K562 (cell line): ENCODE measurements around the gene ZBTB48. TPM values are rescaled to one million over a fixed set of nuclear protein-coding genes. Genes with fewer than 3 reads are reported as not detected.

Experiments
- ATAC-seq: fragments of 200-7000 bp; cut with Tn5 transposase; 3 replicates; pipeline ENCODE4 v1.9.1; 2020; ENCODE audit warnings: moderate library complexity
- BruUV-seq: library from RNA; stranded (reverse); fragments of 400-500 nt; replicated peaks from 2 replicates; lab custom pipeline; 2021; lab: Mats Ljungman, UMichigan
- CTCF ChIA-PET: fragments of 300-600 bp; formaldehyde crosslinking; extraction: SDS; loops from one replicate; lab custom pipeline; 2021; ENCODE audit warnings: low intra/inter-chr PET ratio; lab: Yijun Ruan, JAX
- POLR2A ChIA-PET: fragments of 300-600, 350-650 bp; sonication (Branson Sonifier 250); formaldehyde crosslinking; extraction: SDS; loops from one replicate; lab custom pipeline; 2021; ENCODE audit warnings: antibody characterized with exemption, inconsistent platforms; lab: Yijun Ruan, JAX
- DNase-seq, 4 experiments: peaks; one replicate each; pipeline versions ENCODE4 v3.0.0 to v3.0.0-alpha.2; 2011 to 2018; ENCODE audit warnings: low spot score in 3 of 4, mixed read lengths in 3 of 4; ENCODE audit errors: extremely low read depth in 1 of 4
- FAIRE-seq: peaks from 2 replicates; lab custom pipeline; 2011; peaks lifted over from hg19 to GRCh38; lab: Jason Lieb, UNC
- H2AFZ ChIP-seq: 2 replicates; pipeline ENCODE4 v1.6.0; 2011; ENCODE audit warnings: low read depth, low read length, control low read depth, inconsistent platforms
- H3K27ac ChIP-seq: fragments of 200-600 bp; 3 replicates; pipeline ENCODE4 v1.8.0; 2011; ENCODE audit warnings: low read depth, mild to moderate bottlenecking, control low read depth, inconsistent platforms, low read length, moderate library complexity, mixed read lengths; ENCODE audit errors: extremely low read depth
- H3K27me3 ChIP-seq, 2 experiments: fragments of 300-600 bp in 1 of 2; 2 replicates in 1 of 2; 3 replicates in 1 of 2; pipeline versions ENCODE4 v1.6.0 to v1.8.0; 2011; ENCODE audit warnings: inconsistent platforms in 2 of 2, low read length in 2 of 2, mild to moderate bottlenecking in 1 of 2, mixed read lengths in 1 of 2, moderate library complexity in 1 of 2; ENCODE audit not compliant: control insufficient read depth in 2 of 2, insufficient read depth in 2 of 2
- H3K36me3 ChIP-seq: fragments of 300-600 bp; 3 replicates; pipeline ENCODE4 v1.8.0; 2011; ENCODE audit warnings: mild to moderate bottlenecking, low read length, inconsistent platforms; ENCODE audit not compliant: control insufficient read depth, insufficient read depth
- H3K4me1 ChIP-seq, 2 experiments: fragments of 200-600 bp in 1 of 2; replicated peaks in 1 of 2; 2 replicates in 1 of 2; 3 replicates in 1 of 2; pipeline versions ENCODE4 v1.5.1 to v1.8.0; 2011; ENCODE audit warnings: inconsistent platforms in 2 of 2, low read length in 2 of 2, mild to moderate bottlenecking in 1 of 2, mixed read lengths in 1 of 2, moderate library complexity in 1 of 2; ENCODE audit not compliant: control insufficient read depth in 2 of 2, insufficient read depth in 2 of 2
- H3K4me2 ChIP-seq: 2 replicates; pipeline ENCODE4 v1.6.1; 2011; ENCODE audit warnings: low read length, control low read depth, inconsistent platforms, mixed read lengths; ENCODE audit not compliant: insufficient read depth
- H3K4me3 ChIP-seq: fragments of 200-600 bp; sonication (generic), shearing (Covaris generic); 2 replicates; pipeline ENCODE4 v1.5.1; 2016; ENCODE audit warnings: control low read depth, inconsistent platforms
- H3K79me2 ChIP-seq: fragments of 200-600 bp; 3 replicates; pipeline ENCODE4 v1.8.0; 2011; ENCODE audit warnings: low read length, inconsistent platforms; ENCODE audit not compliant: control insufficient read depth, insufficient read depth
- H3K9ac ChIP-seq, 2 experiments: 2 replicates each; pipeline versions ENCODE4 v1.6.0 to v1.6.1; 2011; ENCODE audit warnings: low read depth in 2 of 2, low read length in 2 of 2, control low read depth in 1 of 2, inconsistent platforms in 1 of 2, mild to moderate bottlenecking in 1 of 2, mixed read lengths in 1 of 2; ENCODE audit not compliant: insufficient read depth in 1 of 2
- H3K9me1 ChIP-seq: one replicate; pipeline ENCODE4 v1.6.0; 2011; ENCODE audit warnings: inconsistent platforms, mild to moderate bottlenecking, low read length, moderate library complexity; ENCODE audit not compliant: control insufficient read depth, insufficient read depth
- H3K9me3 ChIP-seq: replicated peaks from 2 replicates; pipeline ENCODE4 v1.5.1; 2011; ENCODE audit warnings: low read depth, low read length, inconsistent platforms; ENCODE audit not compliant: control insufficient read depth, insufficient read depth
- H4K20me1 ChIP-seq: replicated peaks from 2 replicates; pipeline ENCODE4 v1.6.1; 2011; ENCODE audit warnings: low read length, inconsistent platforms, mixed read lengths; ENCODE audit not compliant: control insufficient read depth, insufficient read depth
- BRD9 ChIP-seq: fragments of 450-650 bp; IDR thresholded peaks from 2 replicates; pipeline ENCODE4 v1.6.1; 2018; ENCODE audit warnings: low read depth; ENCODE audit not compliant: partially characterized antibody
- KLF10 ChIP-seq: fragments of 250-450 bp; sonication (Bioruptor Pico); IDR thresholded peaks from 2 replicates; pipeline ENCODE4 v1.6.1; 2021; ENCODE audit warnings: matching md5 sums
- MYBL2 ChIP-seq, 2 experiments: fragments of 450-650 bp in 1 of 2; sonication (generic) in 1 of 2; formaldehyde crosslinking in 1 of 2; IDR thresholded peaks; 2 replicates each; pipeline versions ENCODE4 v1.6.1 to v1.8.1; 2017 to 2022; ENCODE audit warnings: borderline replicate concordance in 1 of 2, inconsistent platforms in 1 of 2, low read depth in 1 of 2, mild to moderate bottlenecking in 1 of 2, missing genetic modification reagents in 1 of 2, moderate library complexity in 1 of 2
- NR2C2 ChIP-seq, 2 experiments: fragments of 200-800 bp in 1 of 2; sonication (Bioruptor generic) in 1 of 2; sonication (generic) in 1 of 2; formaldehyde crosslinking in 1 of 2; IDR thresholded peaks; 2 replicates each; pipeline versions ENCODE4 v1.6.1 to v1.8.0; 2016 to 2022; ENCODE audit warnings: mild to moderate bottlenecking in 1 of 2, missing compliant biosample characterization in 1 of 2, missing genetic modification characterization in 1 of 2, missing genetic modification reagents in 1 of 2
- SAFB2 ChIP-seq: fragments of 200-400 bp; formaldehyde crosslinking; IDR thresholded peaks from 2 replicates; pipeline ENCODE4 v1.6.1; 2018; ENCODE audit warnings: borderline replicate concordance, low read length, low read depth, moderate library complexity; ENCODE audit not compliant: severe bottlenecking
- TAF15 ChIP-seq: fragments of 200-400 bp; formaldehyde crosslinking; IDR thresholded peaks from 2 replicates; pipeline ENCODE4 v1.6.1; 2017; ENCODE audit warnings: mild to moderate bottlenecking, low read depth, low read length, moderate library complexity
- ZNF76 ChIP-seq: fragments of 250-450 bp; sonication (Bioruptor Pico); IDR thresholded peaks from 2 replicates; pipeline ENCODE4 v1.4.0; 2020; ENCODE audit warnings: mild to moderate bottlenecking, moderate library complexity, borderline replicate concordance
- ZNF778 ChIP-seq: fragments of 450-650 bp; formaldehyde crosslinking; IDR thresholded peaks from 2 replicates; pipeline ENCODE4 v1.4.0; 2020; ENCODE audit warnings: mild to moderate bottlenecking, moderate library complexity
- WGBS: fragments of 100-300 bp; shearing (Covaris generic); methylation state at CpG from one replicate; pipeline ENCODE4 v1.1.6; 2016; ENCODE audit warnings: low coverage, mixed read lengths; ENCODE audit not compliant: insufficient coverage; ENCODE audit errors: missing lambda C conversion rate; 5-methylcytosine and 5-hydroxymethylcytosine counted together
- in situ Hi-C: fragments of 300-500 bp; cut with MboI; formaldehyde crosslinking; loops from 4 replicates; pipeline ENCODE4 v1.15.0; 2018; ENCODE audit warnings: inconsistent platforms, mixed read lengths
- intact Hi-C: fragments of 100-400 bp; cut with micrococcal nuclease; formaldehyde crosslinking; loops from 2 replicates; pipeline ENCODE4 v1.14.2; 2022
- polyA plus RNA-seq, 8 experiments: library from polyadenylated mRNA; depleted of rRNA in 4 of 8; stranded (reverse) in 5 of 8; unstranded in 3 of 8; fragments of >200 nt; fragmentation: Nextera tagmentation in 2 of 8; fragmentation: Illumina TruSeq in 1 of 8; extraction: Ambion mirVana in 2 of 8; extraction: Trizol in 1 of 8; gene quantifications; 2 replicates each; pipeline versions ENCODE4 v1.2.1 to v1.2.3, GENCODE V29; 2011 to 2014; ENCODE audit warnings: inconsistent platforms in 1 of 8, missing spikeins in 1 of 8
- total RNA-seq, 7 experiments: library from RNA; depleted of rRNA in 6 of 7; stranded (reverse); fragments of >200 nt in 6 of 7; fragmentation: Illumina TruSeq in 2 of 7; extraction: Trizol in 2 of 7; gene quantifications; 2 replicates each; pipeline versions ENCODE4 v1.2.1 to v1.2.3, GENCODE V29; 2011 to 2021; ENCODE audit warnings: low replicate concordance in 1 of 7
- TF ChIP-seq, protein P1 (sequence below): sonication (generic); IDR thresholded peaks from 2 replicates; pipeline ENCODE4 v1.6.1; 2016

ZBTB48 gene
- total and polyA plus RNA-seq, 9 of the 15 experiments (the other 6 are each of a cell fraction or from before 2014, with no cell fraction given): 1.9 to 66.9 (median 29.5) TPM

- Histone ChIP-seq H3K9ac (no peak overlapping the region), H3K9me3 (no peaks in the 10 kb centered on the region), H3K27me3 (no peaks in the 10 kb centered on the region), H3K9me1 (no peaks in the 10 kb centered on the region), H4K20me1 (no peaks in the 10 kb centered on the region), H3K4me2 (no peak overlapping the region), H3K4me3 (no peak overlapping the region), H3K4me1 (no peaks in the 10 kb centered on the region), H3K36me3 (peaks cover 87% of the 10 kb centered on the region), H3K27ac (no peak overlapping the region), H3K79me2 (peaks cover 14% of the 10 kb centered on the region; the same call in 2 of the 3 replicates), H2AFZ (no peak overlapping the region)
- TF ChIP-seq SAFB2: no peak
- TF ChIP-seq NR2C2 (CRISPR knock-in tag; IDR thresholded peaks at IDR 0.05): no peak
- TF ChIP-seq NR2C2 (tag; IDR thresholded peaks at IDR 0.05): no peak
- no peak for TF ChIP-seq MYBL2 (IDR thresholded peaks at IDR 0.05; ENCODE audit: low read depth)
- no peak for TF ChIP-seq MYBL2 (CRISPR knock-in tag; IDR thresholded peaks at IDR 0.05; ENCODE audit: borderline replicate concordance)
- no peak for TF ChIP-seq BRD9
- TF ChIP-seq, protein P1, sequence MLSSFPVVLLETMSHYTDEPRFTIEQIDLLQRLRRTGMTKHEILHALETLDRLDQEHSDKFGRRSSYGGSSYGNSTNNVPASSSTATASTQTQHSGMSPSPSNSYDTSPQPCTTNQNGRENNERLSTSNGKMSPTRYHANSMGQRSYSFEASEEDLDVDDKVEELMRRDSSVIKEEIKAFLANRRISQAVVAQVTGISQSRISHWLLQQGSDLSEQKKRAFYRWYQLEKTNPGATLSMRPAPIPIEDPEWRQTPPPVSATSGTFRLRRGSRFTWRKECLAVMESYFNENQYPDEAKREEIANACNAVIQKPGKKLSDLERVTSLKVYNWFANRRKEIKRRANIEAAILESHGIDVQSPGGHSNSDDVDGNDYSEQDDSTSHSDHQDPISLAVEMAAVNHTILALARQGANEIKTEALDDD: no peak
- TF ChIP-seq ZNF778: no peak
- no peak for TF ChIP-seq TAF15
- no peak for TF ChIP-seq ZNF76 (CRISPR knock-in tag)
- no peak for TF ChIP-seq KLF10 (CRISPR knock-in tag)
- no TSS peak for BruUV-seq
- CTCF ChIA-PET: no interaction called here
- ATAC-seq (no peak), DNase-seq (no peak), FAIRE-seq (no peak)
- intact Hi-C loops (no loop called here), in situ Hi-C loops (no loop called here)
- POLR2A ChIA-PET: interaction anchor here (0.6 to 5.5 kb wide), 5 partner anchors 10 to 113 kb away, joined by 3 to 48 read pairs (median 8); no protein-coding TSS in a partner anchor
- 53% methylated on average over 3 of the region's 3 CpGs for WGBS
Measured at GRCh38 chr1:6538956-6539355, 40.8 kb upstream of the ZBTB48 start.
